ENCODE results near the gene SMO.
A peak's percentile ranks its signal among the peaks of the same experiment; 100 is the strongest.

DNA sequence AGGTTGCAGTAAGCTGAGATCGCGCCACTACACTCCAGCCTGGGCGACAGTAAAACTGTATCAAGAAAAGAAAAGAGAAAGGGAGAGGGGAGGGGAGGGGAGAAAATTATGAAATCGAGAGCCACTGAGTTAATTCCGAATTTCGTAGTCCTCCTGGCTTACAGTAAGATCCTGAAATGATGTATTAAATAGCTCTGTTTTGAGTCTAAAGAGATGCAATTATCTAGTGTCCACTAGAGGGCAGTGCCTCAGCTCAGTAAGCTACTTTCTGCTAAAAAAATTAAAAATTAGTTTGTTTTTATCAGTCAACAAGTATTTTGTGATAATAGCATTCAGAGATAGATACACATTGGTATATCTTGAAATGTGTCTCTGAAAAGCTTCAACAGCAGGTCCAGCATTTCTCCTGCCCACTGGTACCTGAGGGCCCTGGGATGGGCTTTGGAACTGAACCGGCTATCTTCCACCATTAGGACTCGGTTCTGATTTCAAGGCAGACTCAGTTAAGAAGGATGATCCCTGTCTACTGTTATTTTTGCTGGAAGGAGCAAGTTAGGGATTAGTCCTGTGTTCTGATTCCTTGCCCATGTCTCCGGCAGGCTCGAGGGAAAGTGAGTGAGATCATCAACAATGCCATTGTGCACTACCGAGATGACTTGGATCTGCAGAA is 24.4 kb upstream of the SMO start:
- TF ChIP-seq EZH2 (IDR thresholded peaks at IDR 0.05; ENCODE audit: borderline replicate concordance, insufficient read depth, low read depth, low read length, poor library complexity, severe bottlenecking) = no peak
- peak; percentile 92 for TF ChIP-seq CTCF (IDR thresholded peaks at IDR 0.05)
